DMS 273 treated with DMSO at 0.1 percent for 48 hours (cell line): Measurements from ENCODE around the gene CTTNBP2NL.
"Not testable (repeated sequence)": the region's sequence is repeated elsewhere in the genome, so short reads cannot be mapped to it uniquely, and the experiment has no call there.

ENCODE experiments used
- DNase-seq: peaks from one replicate; lab custom pipeline; 2025; lab: John Stamatoyannopoulos, UW

CTTNBP2NL gene

GRCh38 chr1:112386731-112387346 lies 9.2 kb upstream of the CTTNBP2NL start:
- no peak for DNase-seq

DNA sequence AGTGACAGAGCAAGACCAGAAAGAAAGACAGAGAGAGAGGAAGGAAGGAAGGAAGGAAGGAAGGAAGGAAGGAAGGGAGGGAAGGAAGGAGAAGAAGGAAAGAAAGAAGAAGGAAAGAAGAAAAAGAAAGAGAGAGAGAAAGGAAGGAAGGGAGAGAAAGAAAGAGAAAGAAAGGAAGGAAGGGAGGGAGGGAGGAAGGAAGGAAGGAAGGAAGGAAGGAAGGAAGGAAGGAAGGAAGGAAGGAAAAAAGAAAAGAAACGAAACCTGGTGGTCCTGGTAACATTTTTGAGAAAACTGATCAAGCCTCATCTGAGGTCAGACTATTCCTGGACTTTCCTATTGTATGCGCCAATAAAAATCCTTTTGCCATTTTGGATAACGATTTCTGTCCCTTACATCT lies 8.2 kb upstream of the CTTNBP2NL start:
- no peak for DNase-seq

- no peak for DNase-seq
Observed at GRCh38 chr1:112388436-112388835, 7.6 kb upstream of the CTTNBP2NL start.

DNA sequence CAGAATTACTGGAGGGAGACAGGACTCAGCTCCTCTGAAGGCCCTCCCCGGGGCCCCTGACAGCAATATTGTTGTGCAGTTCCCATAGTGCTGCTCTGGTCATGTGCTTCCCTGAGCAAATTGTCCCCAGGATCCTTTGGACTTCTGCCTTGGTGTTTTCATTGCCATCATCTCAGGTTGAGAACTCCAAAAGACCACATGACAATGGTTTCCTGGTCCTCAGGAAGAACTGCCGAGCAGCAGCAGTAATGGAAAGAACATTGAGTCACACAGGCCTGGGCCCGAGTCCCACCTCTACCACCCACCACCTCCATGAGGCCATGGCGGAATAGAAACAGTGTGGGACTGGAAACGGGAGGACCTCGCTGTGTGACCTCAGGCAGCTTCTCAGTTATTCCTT lies 6.3 kb upstream of the CTTNBP2NL start:
- DNase-seq, result no peak

- DNase-seq, result not testable (repeated sequence)
Observed at GRCh38 chr1:112390335-112390734, 5.7 kb upstream of the CTTNBP2NL start.

GRCh38 chr1:112390775-112391602 lies 5.0 kb upstream of the CTTNBP2NL start:
- peak; percentile 91 for DNase-seq

- no peak for DNase-seq
Observed at GRCh38 chr1:112391603-112391940, 4.4 kb upstream of the CTTNBP2NL start.

DNA sequence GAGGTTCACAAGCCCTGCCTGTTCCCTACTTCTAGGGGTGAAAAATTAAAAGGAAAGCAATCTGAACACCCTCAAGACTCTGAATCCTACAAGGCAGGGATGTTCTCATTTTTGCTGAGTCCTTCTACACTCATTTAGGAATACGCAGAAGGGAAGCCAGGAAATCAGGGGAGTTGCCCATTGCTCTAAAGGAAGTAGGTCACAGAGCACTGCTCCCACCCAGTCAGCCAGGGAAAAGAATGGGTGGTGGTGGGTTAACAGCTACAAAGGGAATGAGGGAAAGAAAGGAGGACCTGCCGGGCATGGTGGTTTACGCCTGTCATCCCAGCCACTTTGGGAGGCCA lies 2.4 kb upstream of the CTTNBP2NL start:
- DNase-seq, result no peak

- no peak for DNase-seq
Observed at GRCh38 chr1:112394743-112395062, 1.3 kb upstream of the CTTNBP2NL start.

- DNase-seq, result no peak
Observed at GRCh38 chr1:112395256-112395820, 676 bp upstream of the CTTNBP2NL start.

DNA sequence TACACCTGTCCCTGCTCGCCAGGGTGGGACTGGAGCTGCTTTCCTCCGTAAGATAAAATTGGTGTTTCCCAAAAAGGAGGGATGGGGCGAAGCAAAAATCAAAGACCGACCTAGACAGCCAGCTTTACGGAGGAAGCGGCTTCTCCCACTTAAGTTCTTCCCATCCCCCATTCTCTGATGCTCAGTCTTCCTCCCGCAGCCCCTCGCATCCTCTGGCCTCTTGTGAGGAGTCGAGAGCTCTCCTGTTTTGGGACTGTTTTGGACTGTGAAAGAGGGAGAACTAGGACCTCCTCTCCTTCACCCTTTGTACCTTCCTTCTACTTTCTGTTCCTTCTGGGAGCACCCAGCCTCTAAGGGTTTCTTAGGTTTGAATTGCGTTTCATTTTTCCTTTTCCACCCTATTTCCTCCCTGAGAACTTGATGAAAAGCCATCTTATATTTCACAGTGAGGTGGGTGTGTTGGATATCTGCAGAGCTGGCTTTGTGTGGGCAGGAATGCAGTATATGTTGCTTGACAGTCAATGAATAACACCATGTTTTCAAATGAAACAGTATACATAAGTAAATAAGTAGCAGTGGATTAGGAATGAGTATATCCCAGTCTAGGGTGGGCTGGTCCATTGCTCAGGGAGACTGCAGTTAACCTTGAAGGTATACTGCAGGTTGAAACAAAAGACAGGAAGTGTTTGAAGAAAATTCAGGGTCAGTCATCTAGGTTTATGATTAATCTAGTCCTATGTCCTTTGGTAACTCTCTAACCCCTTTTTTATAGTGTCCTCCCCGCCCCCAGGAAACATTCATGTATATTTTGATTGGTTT lies 848 bp downstream of the CTTNBP2NL start:
- DNase-seq, result no peak

- DNase-seq, result no peak
Observed at GRCh38 chr1:112397841-112398240, 1.8 kb downstream of the CTTNBP2NL start.

GRCh38 chr1:112399456-112399855 lies 3.4 kb downstream of the CTTNBP2NL start:
- no peak for DNase-seq

GRCh38 chr1:112400706-112401105 lies 4.7 kb downstream of the CTTNBP2NL start:
- not testable (repeated sequence) for DNase-seq

GRCh38 chr1:112402682-112403643 lies 6.9 kb downstream of the CTTNBP2NL start:
- DNase-seq, result no peak

DNA sequence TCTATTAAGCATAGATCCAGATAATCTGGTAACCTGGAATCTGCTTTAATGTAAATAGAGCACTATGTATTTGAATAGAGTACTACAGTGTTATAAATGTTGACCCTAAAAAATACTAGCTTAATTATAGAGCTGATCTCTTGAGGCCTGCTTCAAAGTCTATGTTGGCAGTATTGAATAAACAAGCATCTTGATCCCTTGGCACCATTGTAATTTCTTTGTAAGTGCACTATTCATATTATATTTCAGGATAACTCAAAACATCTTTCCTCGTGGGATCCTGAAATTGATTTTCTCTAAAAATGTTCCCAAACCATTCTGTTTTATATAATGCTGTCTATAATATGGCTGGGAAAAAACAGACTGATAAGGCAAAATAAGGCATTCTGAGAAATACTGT lies 10.8 kb downstream of the CTTNBP2NL start:
- no peak for DNase-seq

DNA sequence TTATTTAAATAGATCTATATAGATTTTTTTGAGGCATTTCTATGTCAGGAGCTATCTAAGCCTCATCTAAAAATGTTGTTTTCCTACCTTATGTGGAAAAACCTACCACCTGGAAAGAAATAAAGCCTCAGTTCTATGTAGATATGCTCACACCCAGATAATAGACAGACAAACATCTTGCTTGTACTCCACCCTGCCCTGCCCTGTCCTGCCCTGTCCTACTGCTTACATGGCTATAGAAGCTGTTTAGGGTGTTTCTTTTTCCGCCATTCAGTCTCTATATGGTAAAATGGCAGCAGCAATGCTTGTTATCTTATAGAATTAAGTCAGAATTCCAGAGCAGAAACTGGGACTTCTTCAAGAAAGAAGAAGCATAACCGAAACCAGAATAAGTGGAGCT lies 13.4 kb downstream of the CTTNBP2NL start:
- no peak for DNase-seq

DNA sequence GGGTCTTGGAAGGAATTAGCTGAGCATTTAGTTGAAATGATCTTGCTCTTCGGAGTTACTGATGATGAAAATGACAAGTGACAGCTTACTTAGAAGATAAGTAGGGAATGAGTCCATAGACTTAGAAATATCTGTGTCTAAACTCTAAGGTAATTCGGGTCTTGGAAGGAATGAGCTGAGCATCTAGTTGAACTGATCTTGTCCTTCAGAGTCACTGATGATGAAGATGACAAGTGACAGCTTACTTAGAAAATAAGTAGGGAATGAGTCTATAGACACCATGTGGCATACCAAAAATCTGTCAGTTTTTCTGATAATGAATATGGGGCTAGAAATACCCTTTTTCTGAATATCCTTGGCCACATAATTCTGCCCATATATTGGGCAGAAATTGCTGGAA lies 14.7 kb downstream of the CTTNBP2NL start:
- no peak for DNase-seq

DNA sequence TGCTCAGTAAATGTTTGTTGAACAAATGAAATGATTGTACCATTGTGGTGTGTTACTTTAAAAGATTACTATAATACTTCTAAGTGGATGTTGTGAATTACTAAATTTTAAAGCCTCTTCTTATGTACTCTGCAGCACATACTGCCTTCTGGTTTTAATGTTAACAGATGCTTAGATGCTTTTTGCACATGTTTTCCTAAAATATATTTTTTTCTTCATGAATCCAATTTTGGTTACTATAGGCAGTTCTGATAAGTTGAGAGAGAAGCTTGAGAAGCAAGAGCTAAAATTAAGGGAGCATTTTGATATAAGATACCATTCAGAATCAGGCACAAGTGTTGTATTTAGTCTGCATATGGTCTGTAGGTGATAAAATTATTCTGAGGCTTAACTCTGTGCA lies 21.3 kb downstream of the CTTNBP2NL start:
- no peak for DNase-seq

DNA sequence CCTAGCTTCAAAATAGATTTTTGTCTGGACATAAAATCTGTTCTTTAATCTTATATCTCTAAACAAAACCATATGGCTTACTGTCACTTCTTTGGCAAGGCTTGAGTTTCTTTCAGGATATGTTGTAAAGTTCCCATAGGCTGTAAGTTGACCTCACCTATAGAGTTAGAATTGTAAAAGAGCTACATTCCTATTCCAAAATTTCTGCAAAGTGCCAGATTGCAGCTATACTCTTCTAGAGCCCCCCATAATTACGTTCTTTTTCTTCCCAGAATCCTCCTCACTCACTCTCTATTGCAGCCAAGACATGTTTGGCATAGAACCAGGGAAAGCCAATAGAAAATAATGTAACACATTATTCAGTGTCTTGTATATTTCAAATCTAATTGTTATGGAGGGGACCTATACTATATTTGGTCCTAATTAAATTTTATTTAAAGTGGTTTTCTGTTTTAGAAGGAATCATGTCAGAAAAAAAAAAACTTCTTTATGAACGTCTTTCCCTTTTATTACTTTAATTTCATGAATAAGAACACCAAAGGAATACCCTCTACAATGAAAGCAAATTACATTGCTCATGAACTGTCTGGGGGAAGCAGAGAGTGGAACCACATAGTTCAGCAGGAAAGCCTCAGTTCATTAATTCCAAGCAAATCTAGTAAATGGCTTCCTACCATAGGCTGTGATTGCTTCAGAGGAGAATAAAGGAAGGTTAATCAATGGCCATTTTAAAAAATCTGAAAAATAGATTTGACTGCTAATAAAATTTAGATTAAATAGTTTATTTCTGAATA lies 22.3 kb downstream of the CTTNBP2NL start:
- DNase-seq, result peak; percentile 22

GRCh38 chr1:112423207-112423606 lies 27.2 kb downstream of the CTTNBP2NL start:
- DNase-seq, result no peak
